Liver (tissue), 9 donors: Measurements from ENCODE around the gene FAM53B. TPM values are rescaled to one million over a fixed set of nuclear protein-coding genes. Genes with fewer than 3 reads are reported as not detected.

Source experiments
- DNase-seq: peaks from one replicate; pipeline ENCODE4 v3.0.0-alpha.2; 2017; ENCODE audit warnings: low spot score
- H3K27ac ChIP-seq, 2 donors: one replicate each; pipeline ENCODE4 v1.7.0; 2013; ENCODE audit warnings: inconsistent platforms in 2 of 2, low read length in 2 of 2, control low read depth in 1 of 2, low read depth in 1 of 2, mild to moderate bottlenecking in 1 of 2
- H3K27me3 ChIP-seq, 4 donors: one replicate each; pipeline versions ENCODE4 v1.6.1 to v1.7.0; 2013; ENCODE audit warnings: low read length in 3 of 4, inconsistent platforms in 1 of 4, mild to moderate bottlenecking in 1 of 4, moderate library complexity in 1 of 4; ENCODE audit not compliant: control insufficient read depth in 4 of 4, insufficient read depth in 4 of 4
- H3K36me3 ChIP-seq, 4 donors: one replicate each; pipeline versions ENCODE4 v1.6.1 to v1.7.0; 2013; ENCODE audit warnings: low read length in 3 of 4, mild to moderate bottlenecking in 3 of 4, low read depth in 1 of 4, moderate library complexity in 1 of 4; ENCODE audit not compliant: control insufficient read depth in 4 of 4, insufficient read depth in 3 of 4
- H3K4me1 ChIP-seq, 4 donors: one replicate each; pipeline versions ENCODE4 v1.6.1 to v1.7.0; 2013; ENCODE audit warnings: low read length in 3 of 4, mild to moderate bottlenecking in 3 of 4, moderate library complexity in 1 of 4; ENCODE audit not compliant: control insufficient read depth in 4 of 4, insufficient read depth in 4 of 4
- H3K4me3 ChIP-seq, 3 donors: one replicate each; pipeline versions ENCODE4 v1.6.1 to v1.7.0; 2013; ENCODE audit warnings: low read length in 3 of 3, control low read depth in 1 of 3, low read depth in 1 of 3, mild to moderate bottlenecking in 1 of 3
- H3K9ac ChIP-seq, 2 donors: one replicate each; pipeline ENCODE4 v1.7.0; 2013; ENCODE audit warnings: low read length in 2 of 2, mild to moderate bottlenecking in 2 of 2, moderate library complexity in 2 of 2, control low read depth in 1 of 2, low read depth in 1 of 2
- H3K9me3 ChIP-seq, 4 donors: one replicate each; pipeline versions ENCODE4 v1.6.1 to v1.7.0; 2013; ENCODE audit warnings: low read length in 3 of 4; ENCODE audit not compliant: control insufficient read depth in 4 of 4
- ATF3 ChIP-seq: IDR thresholded peaks from 2 replicates; pipeline ENCODE4 v1.6.1; 2016; ENCODE audit warnings: antibody characterized with exemption
- CTCF ChIP-seq: fragments of 150-350 bp; IDR thresholded peaks from 2 replicates; pipeline ENCODE4 v1.5.1; 2017; ENCODE audit warnings: improper control_type of control experiment, low read depth, low read length; ENCODE audit not compliant: missing input control
- EGR1 ChIP-seq, 2 donors: IDR thresholded peaks; 2 replicates each; pipeline ENCODE4 v1.6.1; 2016 to 2018; ENCODE audit warnings: antibody characterized with exemption in 2 of 2, low read depth in 2 of 2
- FOXA1 ChIP-seq: IDR thresholded peaks from 2 replicates; pipeline ENCODE4 v1.6.1; 2016; ENCODE audit warnings: antibody characterized with exemption
- FOXA2 ChIP-seq: IDR thresholded peaks from 2 replicates; pipeline ENCODE4 v1.6.1; 2016; ENCODE audit warnings: antibody characterized with exemption
- GABPA ChIP-seq, 2 donors: IDR thresholded peaks in 1 of 2; conservative IDR thresholded peaks in 1 of 2; 2 replicates each; pipeline ENCODE4 v1.6.1; 2016; ENCODE audit warnings: antibody characterized with exemption in 2 of 2, mild to moderate bottlenecking in 1 of 2, moderate library complexity in 1 of 2
- HNF4A ChIP-seq, 2 donors: conservative IDR thresholded peaks; 2 replicates each; pipeline ENCODE4 v1.6.1; 2016; ENCODE audit warnings: antibody characterized with exemption in 2 of 2, mild to moderate bottlenecking in 2 of 2
- HNF4G ChIP-seq: IDR thresholded peaks from 2 replicates; pipeline ENCODE4 v1.6.1; 2016; ENCODE audit warnings: antibody characterized with exemption
- JUND ChIP-seq, 2 donors: IDR thresholded peaks; 2 replicates each; pipeline ENCODE4 v1.6.1; 2016; ENCODE audit warnings: antibody characterized with exemption in 2 of 2
- NR2F2 ChIP-seq: IDR thresholded peaks from 2 replicates; pipeline ENCODE4 v1.6.1; 2016; ENCODE audit warnings: antibody characterized with exemption
- RAD21 ChIP-seq, 2 donors: IDR thresholded peaks; 2 replicates each; pipeline ENCODE4 v1.6.1; 2016; ENCODE audit warnings: antibody characterized with exemption in 2 of 2, mild to moderate bottlenecking in 2 of 2
- REST ChIP-seq: IDR thresholded peaks from 2 replicates; pipeline ENCODE4 v1.6.1; 2016; ENCODE audit warnings: antibody characterized with exemption, mild to moderate bottlenecking
- RXRA ChIP-seq, 2 donors: IDR thresholded peaks; 2 replicates each; pipeline ENCODE4 v1.6.1; 2017 to 2018; ENCODE audit warnings: antibody characterized with exemption in 2 of 2, mild to moderate bottlenecking in 1 of 2
- SP1 ChIP-seq: IDR thresholded peaks from 2 replicates; pipeline ENCODE4 v1.6.1; 2018; ENCODE audit warnings: antibody characterized with exemption, mild to moderate bottlenecking
- TAF1 ChIP-seq: conservative IDR thresholded peaks from 2 replicates; pipeline ENCODE4 v1.6.1; 2016; ENCODE audit warnings: antibody characterized with exemption, mild to moderate bottlenecking
- YY1 ChIP-seq: IDR thresholded peaks from 2 replicates; pipeline ENCODE4 v1.6.1; 2016; ENCODE audit warnings: antibody characterized with exemption, mild to moderate bottlenecking
- ZBTB33 ChIP-seq: IDR thresholded peaks from 2 replicates; pipeline ENCODE4 v1.6.1; 2016; ENCODE audit warnings: antibody characterized with exemption
- whole genome bisulfite sequencing: extraction: QIAGEN DNeasy Blood & Tissue Kit; methylation state at CpG from one replicate; pipeline ENCODE4 v1.1.7; 2013; 5-methylcytosine and 5-hydroxymethylcytosine counted together
- polyA plus RNA-seq, 2 donors: library from polyadenylated mRNA; stranded (reverse) in 1 of 2; unstranded in 1 of 2; fragments of 200-250 nt in 1 of 2; fragments of >200 nt in 1 of 2; fragmentation: Nextera tagmentation in 1 of 2; extraction: Ambion mirVana in 1 of 2; gene quantifications; one replicate each; pipeline versions ENCODE4 v1.2.1 to v1.2.3, GENCODE V29; 2013 to 2015
- total RNA-seq, 2 donors: library from RNA; depleted of rRNA; stranded (reverse); fragments of >200 nt; gene quantifications; one replicate each; pipeline ENCODE4 v1.2.3, GENCODE V29; 2014
- donor health status: healthy.
- donor health status: healthy.
- donor health status: healthy.
- donor health status: healthy.
- donor health status: healthy.

Gene FAM53B
- total and polyA plus RNA-seq, 4 donors: 1.1 to 24.0 (median 6.3) TPM

GRCh38 chr10:124591123-124591495, 153.1 kb downstream of the FAM53B start:
- Histone ChIP-seq H3K4me1 (no peaks in the 10 kb centered on the region), H3K9me3 (no peaks in the 10 kb centered on the region), H3K27ac (no peak overlapping the region), H3K27me3 (no peaks in the 10 kb centered on the region), H3K4me3 (no peak overlapping the region), H3K9ac (no peak overlapping the region), H3K36me3 (no peaks in the 10 kb centered on the region)
- no peak for DNase-seq
- TF ChIP-seq JUND (IDR thresholded peaks at IDR 0.05) (no peak), RAD21 (IDR thresholded peaks at IDR 0.05) (no peak), EGR1 (IDR thresholded peaks at IDR 0.05; ENCODE audit: low read depth in 2 of 2) (no peak), NR2F2 (no peak), SP1 (no peak), RXRA (IDR thresholded peaks at IDR 0.05) (no peak), CTCF (no peak)
- 87% methylated on average over 5 of the region's 5 CpGs for WGBS

- Histone ChIP-seq H3K9me3 (no peaks in the 10 kb centered on the region), H3K4me1 (no peaks in the 10 kb centered on the region), H3K9ac (no peak overlapping the region), H3K36me3 (no peaks in the 10 kb centered on the region), H3K27me3 (no peaks in the 10 kb centered on the region), H3K27ac (no peak overlapping the region), H3K4me3 (no peak overlapping the region)
- DNase-seq: no peak
- WGBS: 89% methylated on average over 23 of the region's 23 CpGs
- TF ChIP-seq FOXA2 (no peak), YY1 (no peak), RXRA (IDR thresholded peaks at IDR 0.05) (no peak), SP1 (no peak), FOXA1 (no peak), GABPA (IDR thresholded peaks at IDR 0.05 in 1 of 2, conservative IDR thresholded peaks at IDR 0.05 in 1 of 2) (no peak), CTCF (no peak), JUND (IDR thresholded peaks at IDR 0.05) (no peak), REST (no peak), EGR1 (IDR thresholded peaks at IDR 0.05; ENCODE audit: low read depth in 2 of 2) (no peak), NR2F2 (no peak), RAD21 (IDR thresholded peaks at IDR 0.05) (no peak), TAF1 (no peak), HNF4G (no peak), ATF3 (no peak), ZBTB33 (no peak), HNF4A (conservative IDR thresholded peaks at IDR 0.05) (no peak)
Observed at GRCh38 chr10:124590216-124591122, 153.7 kb downstream of the FAM53B start.
